Mesenchymal stem cell (in vitro differentiated cells and primary cell): Measurements from ENCODE around the gene GALNT3.

Source experiments
- DNase-seq: peaks from one replicate; pipeline ENCODE4 v3.0.0-alpha.2; 2013
- H2AFZ ChIP-seq: one replicate; pipeline ENCODE4 v1.6.1; 2013; ENCODE audit warnings: low read depth, mild to moderate bottlenecking, control low read depth, inconsistent platforms, low read length, moderate library complexity
- H2AK5ac ChIP-seq: 2 replicates; pipeline ENCODE4 v1.6.1; 2013; ENCODE audit warnings: low read length, moderate library complexity, mild to moderate bottlenecking, inconsistent platforms; ENCODE audit not compliant: severe bottlenecking
- H2BK120ac ChIP-seq: one replicate; pipeline ENCODE4 v1.6.1; 2013; ENCODE audit warnings: low read depth, mild to moderate bottlenecking, inconsistent platforms, low read length, moderate library complexity
- H2BK12ac ChIP-seq, 2 experiments: one replicate each; pipeline ENCODE4 v1.6.1; 2013; ENCODE audit warnings: inconsistent platforms in 2 of 2, low read length in 2 of 2, mild to moderate bottlenecking in 2 of 2, moderate library complexity in 2 of 2, control low read depth in 1 of 2
- H2BK15ac ChIP-seq: one replicate; pipeline ENCODE4 v1.6.1; 2013; ENCODE audit warnings: mild to moderate bottlenecking, low read depth, inconsistent platforms; ENCODE audit not compliant: poor library complexity, severe bottlenecking
- H2BK5ac ChIP-seq: 2 replicates; pipeline ENCODE4 v1.6.1; 2013; ENCODE audit warnings: low read depth, mild to moderate bottlenecking, low read length, control low read depth, inconsistent platforms; ENCODE audit not compliant: poor library complexity, severe bottlenecking
- H3K14ac ChIP-seq, 2 experiments: one replicate each; pipeline ENCODE4 v1.6.1; 2013; ENCODE audit warnings: inconsistent platforms in 2 of 2, low read length in 2 of 2, control low read depth in 1 of 2, mild to moderate bottlenecking in 1 of 2, moderate library complexity in 1 of 2
- H3K18ac ChIP-seq, 2 experiments: one replicate each; pipeline ENCODE4 v1.6.1; 2013; ENCODE audit warnings: inconsistent platforms in 2 of 2, low read length in 2 of 2, control low read depth in 1 of 2, low read depth in 1 of 2, mild to moderate bottlenecking in 1 of 2
- H3K23ac ChIP-seq, 2 experiments: one replicate each; pipeline ENCODE4 v1.6.1; 2013; ENCODE audit warnings: inconsistent platforms in 2 of 2, low read length in 2 of 2, mild to moderate bottlenecking in 2 of 2, moderate library complexity in 2 of 2, control low read depth in 1 of 2
- H3K27ac ChIP-seq: 2 replicates; pipeline ENCODE4 v1.5.1; 2013; ENCODE audit warnings: mild to moderate bottlenecking, moderate library complexity, low read length, control low read depth, inconsistent platforms; ENCODE audit not compliant: poor library complexity, severe bottlenecking
- H3K27me3 ChIP-seq, 2 experiments: 2 replicates each; pipeline versions ENCODE4 v1.6.1 to v1.7.0; 2013; ENCODE audit warnings: low read length in 2 of 2, mild to moderate bottlenecking in 2 of 2, moderate library complexity in 2 of 2, control low read depth in 1 of 2, inconsistent platforms in 1 of 2; ENCODE audit not compliant: control insufficient read depth in 1 of 2, insufficient read depth in 1 of 2
- H3K36me3 ChIP-seq, 2 experiments: 2 replicates each; pipeline versions ENCODE4 v1.6.1 to v1.7.0; 2013; ENCODE audit warnings: low read length in 2 of 2, control low read depth in 1 of 2, inconsistent platforms in 1 of 2, low read depth in 1 of 2, mild to moderate bottlenecking in 1 of 2; ENCODE audit not compliant: insufficient read depth in 2 of 2, control insufficient read depth in 1 of 2
- H3K4ac ChIP-seq, 2 experiments: one replicate each; pipeline ENCODE4 v1.6.1; 2013; ENCODE audit warnings: inconsistent platforms in 2 of 2, low read length in 2 of 2, mild to moderate bottlenecking in 2 of 2, moderate library complexity in 2 of 2, control low read depth in 1 of 2, low read depth in 1 of 2
- H3K4me1 ChIP-seq: 2 replicates; pipeline ENCODE4 v1.6.1; 2013; ENCODE audit warnings: low read depth, low read length, control low read depth; ENCODE audit not compliant: control insufficient read depth, insufficient read depth
- H3K4me2 ChIP-seq: 2 replicates; pipeline ENCODE4 v1.6.1; 2013; ENCODE audit warnings: low read length, mild to moderate bottlenecking, inconsistent platforms; ENCODE audit not compliant: poor library complexity, severe bottlenecking
- H3K4me3 ChIP-seq, 2 experiments: 2 replicates each; pipeline versions ENCODE4 v1.5.1 to v1.7.0; 2013; ENCODE audit warnings: low read length in 2 of 2, mild to moderate bottlenecking in 2 of 2, control low read depth in 1 of 2, low read depth in 1 of 2; ENCODE audit not compliant: insufficient read depth in 1 of 2
- H3K79me1 ChIP-seq: replicated peaks from 2 replicates; pipeline ENCODE4 v1.6.1; 2013; ENCODE audit warnings: mild to moderate bottlenecking, control low read depth, low read length, inconsistent platforms; ENCODE audit not compliant: poor library complexity, severe bottlenecking
- H3K9ac ChIP-seq: 2 replicates; pipeline ENCODE4 v1.7.0; 2013; ENCODE audit warnings: mild to moderate bottlenecking, low read length, moderate library complexity
- H3K9me3 ChIP-seq: 2 replicates; pipeline ENCODE4 v1.7.0; 2013; ENCODE audit warnings: mild to moderate bottlenecking, low read length; ENCODE audit not compliant: control insufficient read depth
- H4K8ac ChIP-seq: one replicate; pipeline ENCODE4 v1.6.1; 2013; ENCODE audit warnings: inconsistent platforms, mild to moderate bottlenecking, low read length, moderate library complexity
- H4K91ac ChIP-seq: one replicate; pipeline ENCODE4 v1.6.1; 2013; ENCODE audit warnings: mild to moderate bottlenecking, low read length, inconsistent platforms
- WGBS: methylation state at CpG from one replicate; pipeline ENCODE4 v1.1.7; 2013; ENCODE audit warnings: mixed read lengths; 5-methylcytosine and 5-hydroxymethylcytosine counted together

GALNT3 gene

DNA sequence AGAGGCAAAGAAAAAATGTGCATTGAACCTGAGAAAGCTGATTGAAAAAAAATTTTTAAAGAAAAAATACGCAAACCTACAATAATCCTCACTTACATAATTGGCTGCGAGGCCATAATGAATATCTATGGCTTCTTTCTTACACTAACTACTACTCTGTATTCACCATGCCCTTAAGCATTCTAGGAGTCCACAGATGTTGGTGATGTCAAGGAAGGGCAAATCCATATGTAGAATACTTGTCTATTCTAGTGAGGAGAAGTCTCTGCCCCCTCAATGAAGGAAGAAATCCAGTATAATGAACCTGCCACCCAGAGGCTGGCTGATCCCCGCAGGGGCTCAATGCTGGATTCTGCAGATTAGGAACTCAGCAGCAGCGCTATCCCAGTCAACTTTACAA, 14.3 kb downstream of the GALNT3 start:
- Histone ChIP-seq H2BK120ac (no peak overlapping the region), H3K27me3 (no peaks in the 10 kb centered on the region), H2BK5ac (no peak overlapping the region), H2AFZ (no peak overlapping the region), H3K9ac (no peak overlapping the region), H3K36me3 (peaks cover 0 to 2% of the 10 kb centered on the region in 2 experiments), H2BK15ac (no peak overlapping the region), H3K4me3 (no peak overlapping the region), H3K4me1 (no peaks in the 10 kb centered on the region), H3K4me2 (no peak overlapping the region), H2BK12ac (no peak overlapping the region), H4K91ac (no peak overlapping the region), H3K4ac (no peak overlapping the region), H3K9me3 (peaks cover 16% of the 10 kb centered on the region), H3K18ac (no peak overlapping the region), H3K14ac (no peak overlapping the region), H3K27ac (no peak overlapping the region), H2AK5ac (no peak overlapping the region), H4K8ac (no peak overlapping the region), H3K79me1 (peaks cover 10% of the 10 kb centered on the region), H3K23ac (no peak overlapping the region)
- WGBS: 88% methylated on average over 4 of the region's 4 CpGs
- no peak for DNase-seq

DNA sequence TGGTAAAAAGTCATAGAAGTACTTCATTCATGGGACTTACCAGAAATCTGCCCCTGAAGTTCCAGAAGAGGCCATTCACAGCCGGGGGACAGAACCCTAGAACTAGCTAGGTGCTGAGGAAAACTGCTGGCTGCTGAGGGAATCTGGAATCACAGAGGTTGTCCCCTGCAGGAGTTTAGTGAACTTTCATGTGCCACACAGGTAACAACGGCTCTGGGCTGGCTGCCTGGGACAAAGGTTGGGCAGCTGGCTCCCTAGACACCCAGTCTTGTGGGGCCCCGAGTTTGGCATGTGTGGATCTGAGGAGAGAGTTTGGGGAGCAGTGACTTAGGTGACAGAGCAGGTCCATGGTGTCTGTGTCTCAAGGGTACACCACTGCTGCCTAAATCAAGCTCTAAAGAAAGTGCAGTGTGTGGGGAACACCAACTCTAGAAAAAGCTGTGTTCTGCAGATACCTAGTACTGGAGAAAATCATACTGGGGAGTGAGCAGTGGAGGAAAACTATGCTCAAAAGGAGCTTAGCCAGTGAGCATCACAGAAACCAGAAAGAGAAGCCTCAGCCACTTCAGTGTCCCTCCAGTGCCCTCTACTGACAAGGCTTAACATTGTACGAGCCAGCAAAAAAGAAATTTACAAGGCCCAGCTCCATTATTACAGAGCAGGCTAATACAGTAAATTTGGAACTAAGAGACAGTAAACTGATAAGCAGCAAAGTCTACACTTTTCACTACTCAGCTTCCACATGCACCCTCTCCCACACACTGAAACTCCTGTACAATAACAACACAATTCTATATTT, 15.2 kb downstream of the GALNT3 start:
- no peak overlapping the region for H3K14ac ChIP-seq
- H2BK5ac ChIP-seq: no peak overlapping the region
- H4K8ac ChIP-seq: no peak overlapping the region
- no peak for DNase-seq
- peaks cover 0 to 2% of the 10 kb centered on the region in 2 experiments for H3K36me3 ChIP-seq
- H3K4ac ChIP-seq: no peak overlapping the region
- no peak overlapping the region for H2BK12ac ChIP-seq
- no peak overlapping the region for H3K4me3 ChIP-seq
- no peak overlapping the region for H2BK15ac ChIP-seq
- no peak overlapping the region for H3K27ac ChIP-seq
- no peak overlapping the region for H3K18ac ChIP-seq
- H3K4me2 ChIP-seq: no peak overlapping the region
- no peak overlapping the region for H4K91ac ChIP-seq
- H2AFZ ChIP-seq: no peak overlapping the region
- H3K23ac ChIP-seq: no peak overlapping the region
- no peaks in the 10 kb centered on the region for H3K27me3 ChIP-seq
- no peaks in the 10 kb centered on the region for H3K4me1 ChIP-seq
- 97% methylated on average over 4 of the region's 4 CpGs for WGBS
- H2AK5ac ChIP-seq: no peak overlapping the region
- H3K9ac ChIP-seq: no peak overlapping the region
- H3K9me3 ChIP-seq: peaks cover 16% of the 10 kb centered on the region
- no peak overlapping the region for H2BK120ac ChIP-seq
- peaks cover 8% of the 10 kb centered on the region for H3K79me1 ChIP-seq

DNA sequence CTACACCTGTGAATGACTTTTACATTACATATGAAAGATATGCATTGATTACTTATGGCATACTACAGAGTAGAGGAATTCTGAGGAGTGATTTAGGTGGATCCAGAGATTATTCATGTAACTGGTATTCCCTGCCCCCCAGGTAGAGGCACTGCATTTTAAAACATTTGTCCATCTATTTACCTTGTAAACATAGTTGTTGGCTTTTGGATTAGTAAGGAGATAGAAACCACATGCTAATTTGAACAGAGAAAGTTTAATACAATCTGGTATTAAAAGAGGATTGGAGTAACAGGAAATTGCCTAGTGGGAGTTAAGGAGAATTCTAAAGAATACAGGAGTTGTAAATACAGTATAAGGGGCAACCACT, 15.9 kb downstream of the GALNT3 start:
- H3K79me1 ChIP-seq: peaks cover 8% of the 10 kb centered on the region
- no peak overlapping the region for H2BK120ac ChIP-seq
- no peaks in the 10 kb centered on the region for H3K4me1 ChIP-seq
- H2BK15ac ChIP-seq: no peak overlapping the region
- no peak overlapping the region for H3K14ac ChIP-seq
- DNase-seq: no peak
- H3K23ac ChIP-seq: no peak overlapping the region
- no peaks in the 10 kb centered on the region for H3K27me3 ChIP-seq
- H3K4me2 ChIP-seq: no peak overlapping the region
- no peak overlapping the region for H2BK5ac ChIP-seq
- peaks cover 16% of the 10 kb centered on the region for H3K9me3 ChIP-seq
- no peak overlapping the region for H2AK5ac ChIP-seq
- no peak overlapping the region for H3K4ac ChIP-seq
- H2BK12ac ChIP-seq: no peak overlapping the region
- H3K36me3 ChIP-seq: peaks cover 0 to 2% of the 10 kb centered on the region in 2 experiments
- no peak overlapping the region for H3K4me3 ChIP-seq
- no peak overlapping the region for H4K91ac ChIP-seq
- H2AFZ ChIP-seq: no peak overlapping the region
- H3K27ac ChIP-seq: no peak overlapping the region
- no peak overlapping the region for H4K8ac ChIP-seq
- no peak overlapping the region for H3K9ac ChIP-seq
- H3K18ac ChIP-seq: no peak overlapping the region

DNA sequence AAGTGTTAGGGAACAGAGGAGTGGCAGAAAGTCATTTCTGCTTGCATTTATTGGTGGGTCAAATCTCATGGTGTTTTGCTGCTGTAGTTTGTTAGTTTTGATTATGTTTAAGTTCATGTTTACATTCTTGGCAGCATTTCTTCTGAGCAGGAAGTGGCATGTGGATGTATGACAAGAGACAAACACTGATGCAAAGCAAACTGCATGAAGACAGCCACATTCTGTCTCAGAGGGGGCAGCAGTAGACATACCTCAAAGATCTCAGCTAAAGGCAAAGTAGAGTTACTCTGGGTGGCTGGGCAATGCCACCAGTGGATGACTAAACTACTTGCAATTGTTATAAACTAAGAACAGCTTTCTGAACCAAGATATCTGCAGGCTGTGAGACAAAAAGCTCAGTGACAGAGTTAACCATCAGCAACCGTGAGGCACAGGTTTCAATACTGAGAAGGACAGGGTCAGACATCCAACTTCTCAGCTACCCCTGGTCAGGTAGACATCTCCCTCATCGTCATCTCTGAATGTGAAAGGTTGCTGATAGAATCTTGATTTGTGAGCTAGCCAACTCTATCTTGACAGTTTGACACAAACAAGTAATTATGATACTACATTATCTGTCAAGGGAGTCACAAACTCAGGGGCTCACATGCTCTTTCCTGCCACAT, 16.4 kb downstream of the GALNT3 start:
- Histone ChIP-seq H3K4me2 (no peak overlapping the region), H4K8ac (no peak overlapping the region), H2AK5ac (no peak overlapping the region), H3K27ac (no peak overlapping the region), H2BK5ac (no peak overlapping the region), H2BK15ac (no peak overlapping the region), H3K27me3 (no peaks in the 10 kb centered on the region), H2BK12ac (no peak overlapping the region), H3K36me3 (peaks cover 0 to 2% of the 10 kb centered on the region in 2 experiments), H3K23ac (no peak overlapping the region), H3K4me3 (no peak overlapping the region), H3K9me3 (peaks cover 16% of the 10 kb centered on the region), H2BK120ac (no peak overlapping the region), H3K4me1 (no peaks in the 10 kb centered on the region), H3K4ac (no peak overlapping the region), H4K91ac (no peak overlapping the region), H3K18ac (peak overlapping the region in 1 of 2 experiments; percentile 11), H2AFZ (no peak overlapping the region), H3K9ac (no peak overlapping the region), H3K14ac (no peak overlapping the region), H3K79me1 (peaks cover 6% of the 10 kb centered on the region)
- WGBS: 100% methylated on average over 1 of the region's 2 CpGs
- peak; percentile 22 for DNase-seq
